GM15510 (cell line): ENCODE results near the gene C1GALT1C1.

Experiments
- POLR2A ChIP-seq: IDR thresholded peaks from 3 replicates; pipeline ENCODE4 v1.6.1; 2011; ENCODE audit warnings: borderline replicate concordance; ENCODE audit not compliant: insufficient read length; ENCODE audit errors: extremely low read depth

The C1GALT1C1 gene

DNA sequence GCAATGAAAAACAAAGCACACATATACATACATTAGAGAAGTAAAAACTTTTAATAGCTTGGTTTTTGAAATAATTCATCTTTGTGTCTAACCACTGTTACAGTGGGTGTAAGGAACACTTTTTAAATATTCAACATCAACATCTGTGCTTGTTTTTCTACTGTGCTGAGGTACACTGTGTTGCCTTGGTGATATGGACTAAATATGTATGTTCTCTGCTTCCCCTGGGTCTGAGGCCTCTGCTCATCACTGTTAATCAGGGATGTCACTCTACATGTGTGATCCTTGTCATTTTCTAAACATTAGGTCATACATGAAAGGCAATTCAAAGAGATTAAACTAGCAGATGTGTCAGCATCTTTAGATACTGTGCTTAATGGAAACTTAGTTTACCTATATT is 15.0 kb downstream of the C1GALT1C1 start:
- TF ChIP-seq POLR2A, result no peak

DNA sequence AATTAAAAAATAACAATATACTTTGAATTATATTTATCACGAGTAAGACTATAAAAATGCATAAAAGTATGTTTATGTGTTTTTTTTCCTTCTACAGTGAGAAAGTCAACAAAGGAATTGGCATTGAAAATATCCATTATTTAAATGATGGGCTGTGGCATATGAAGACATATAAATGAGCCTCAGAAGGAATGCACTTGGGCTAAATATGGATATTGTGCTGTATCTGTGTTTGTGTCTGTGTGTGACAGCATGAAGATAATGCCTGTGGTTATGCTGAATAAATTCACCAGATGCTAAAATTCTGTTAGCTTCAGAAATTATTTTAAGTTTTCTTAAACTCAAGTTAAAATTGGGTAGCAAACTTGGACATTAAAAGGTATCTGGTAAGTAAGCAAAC is 17.8 kb downstream of the C1GALT1C1 start:
- TF ChIP-seq POLR2A, result no peak

DNA sequence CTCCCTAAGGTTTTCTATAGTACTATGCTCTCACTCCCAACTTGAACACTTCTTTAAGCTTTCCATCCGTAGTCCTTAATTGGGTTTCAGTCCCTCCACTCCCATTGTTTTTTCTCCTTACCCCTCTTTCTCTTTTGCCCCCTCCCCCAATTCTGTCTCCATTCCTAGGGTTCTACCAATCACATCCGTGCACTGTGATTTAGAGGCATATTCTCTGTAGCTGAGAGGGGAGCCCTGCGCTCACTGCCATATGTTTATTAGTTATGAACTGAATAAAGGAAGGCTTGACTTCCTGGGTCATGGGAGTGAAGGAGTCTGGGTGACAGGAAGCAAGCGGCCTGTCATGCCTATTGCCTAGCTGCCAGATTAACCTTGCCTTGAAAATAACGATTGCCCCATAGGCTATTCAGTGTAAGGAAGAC is 25.5 kb downstream of the C1GALT1C1 start:
- no peak for TF ChIP-seq POLR2A

DNA sequence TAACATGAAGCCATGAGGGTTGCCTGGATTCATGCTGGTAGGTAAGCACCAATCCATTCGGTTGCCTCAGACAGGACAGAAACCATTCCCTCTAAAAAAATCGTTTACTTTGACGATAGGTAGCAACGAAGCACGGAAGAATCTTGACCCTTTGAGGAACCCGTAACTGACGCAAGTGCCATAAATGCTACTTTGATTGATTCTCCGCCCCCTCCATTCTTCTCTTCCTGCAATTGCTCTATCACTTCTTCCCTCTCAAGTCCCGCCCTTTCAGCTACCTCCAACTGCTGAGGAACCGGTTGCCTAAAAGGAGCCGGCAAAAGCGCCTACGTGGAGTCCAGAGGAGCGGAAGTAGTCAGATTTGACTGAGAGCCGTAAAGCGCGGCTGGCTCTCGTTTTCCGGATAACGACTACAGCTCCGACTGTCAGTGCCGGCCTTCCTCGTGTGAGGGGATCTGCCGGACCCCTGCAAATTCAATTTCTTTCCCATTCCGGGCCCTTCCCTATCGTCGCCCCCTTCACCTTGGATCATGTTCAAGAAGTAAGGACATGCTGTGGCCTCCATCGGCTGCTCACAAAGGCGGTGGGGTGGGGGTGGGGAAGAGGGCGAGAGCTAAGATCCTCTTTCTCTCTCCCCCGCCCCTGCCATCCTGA is 26.0 kb downstream of the C1GALT1C1 start, which contains the start of gene MCTS1:
MCTS1 (plus strand) TSS at position 395 of the 654 bp plus-strand sequence; CDS start at position 531, 136 bp downstream.
- TF ChIP-seq POLR2A, result peak; percentile 44

DNA sequence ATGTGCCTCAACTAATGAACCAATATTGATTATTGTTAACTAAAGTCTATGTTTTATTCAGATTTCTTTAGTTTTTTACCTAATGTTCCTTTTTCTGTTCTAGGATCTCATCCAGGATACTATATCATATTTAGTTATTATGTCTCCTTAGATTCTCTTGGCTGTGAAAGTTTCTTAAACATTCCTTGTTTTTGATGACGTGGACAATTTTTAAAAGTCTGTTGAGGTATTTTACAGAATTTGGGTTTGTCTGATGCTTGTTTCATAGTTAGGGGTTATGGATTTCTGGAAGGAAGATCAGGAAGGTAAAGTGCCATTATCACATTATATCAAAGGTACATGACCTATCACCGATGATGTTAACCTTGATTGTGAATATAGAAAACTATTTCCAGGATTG is 44.2 kb downstream of the C1GALT1C1 start:
- TF ChIP-seq POLR2A, result no peak
